Measurements from ENCODE around the gene NAALADL2.

The NAALADL2 gene

DNA sequence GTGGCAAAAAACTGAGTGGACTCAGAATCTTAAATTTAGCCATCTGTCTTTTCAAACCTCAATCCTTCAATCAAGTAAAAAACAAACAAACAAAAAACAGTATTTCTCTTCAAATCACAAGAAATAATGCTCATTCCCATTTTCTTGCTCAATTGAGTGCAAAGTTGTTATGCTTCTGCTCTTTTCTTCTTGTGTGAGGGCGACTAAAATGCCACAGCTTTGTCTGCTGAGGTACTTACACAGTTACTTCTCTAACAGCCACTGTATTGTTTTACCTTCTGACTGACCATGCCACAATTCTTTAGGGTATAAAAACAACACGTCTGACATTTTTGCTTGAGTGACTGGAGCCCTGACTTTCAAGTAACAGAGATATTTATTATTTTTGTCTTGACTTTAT lies 617.4 kb downstream of the NAALADL2 start:
- ChIA-PET POLR2A (no interaction called here), CTCF (interaction anchor here (1.7 kb wide), 1 partner anchor 20 kb away, joined by 6 read pairs; no protein-coding TSS in a partner anchor)
- TF ChIP-seq, protein P1, sequence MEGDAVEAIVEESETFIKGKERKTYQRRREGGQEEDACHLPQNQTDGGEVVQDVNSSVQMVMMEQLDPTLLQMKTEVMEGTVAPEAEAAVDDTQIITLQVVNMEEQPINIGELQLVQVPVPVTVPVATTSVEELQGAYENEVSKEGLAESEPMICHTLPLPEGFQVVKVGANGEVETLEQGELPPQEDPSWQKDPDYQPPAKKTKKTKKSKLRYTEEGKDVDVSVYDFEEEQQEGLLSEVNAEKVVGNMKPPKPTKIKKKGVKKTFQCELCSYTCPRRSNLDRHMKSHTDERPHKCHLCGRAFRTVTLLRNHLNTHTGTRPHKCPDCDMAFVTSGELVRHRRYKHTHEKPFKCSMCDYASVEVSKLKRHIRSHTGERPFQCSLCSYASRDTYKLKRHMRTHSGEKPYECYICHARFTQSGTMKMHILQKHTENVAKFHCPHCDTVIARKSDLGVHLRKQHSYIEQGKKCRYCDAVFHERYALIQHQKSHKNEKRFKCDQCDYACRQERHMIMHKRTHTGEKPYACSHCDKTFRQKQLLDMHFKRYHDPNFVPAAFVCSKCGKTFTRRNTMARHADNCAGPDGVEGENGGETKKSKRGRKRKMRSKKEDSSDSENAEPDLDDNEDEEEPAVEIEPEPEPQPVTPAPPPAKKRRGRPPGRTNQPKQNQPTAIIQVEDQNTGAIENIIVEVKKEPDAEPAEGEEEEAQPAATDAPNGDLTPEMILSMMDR (IDR thresholded peaks at IDR 0.05; ENCODE audit: control extremely low read depth, extremely low read depth, low read depth, missing control alignments) = no peak
- DNase-seq (ENCODE audit: extremely low spot score) = no peak

DNA sequence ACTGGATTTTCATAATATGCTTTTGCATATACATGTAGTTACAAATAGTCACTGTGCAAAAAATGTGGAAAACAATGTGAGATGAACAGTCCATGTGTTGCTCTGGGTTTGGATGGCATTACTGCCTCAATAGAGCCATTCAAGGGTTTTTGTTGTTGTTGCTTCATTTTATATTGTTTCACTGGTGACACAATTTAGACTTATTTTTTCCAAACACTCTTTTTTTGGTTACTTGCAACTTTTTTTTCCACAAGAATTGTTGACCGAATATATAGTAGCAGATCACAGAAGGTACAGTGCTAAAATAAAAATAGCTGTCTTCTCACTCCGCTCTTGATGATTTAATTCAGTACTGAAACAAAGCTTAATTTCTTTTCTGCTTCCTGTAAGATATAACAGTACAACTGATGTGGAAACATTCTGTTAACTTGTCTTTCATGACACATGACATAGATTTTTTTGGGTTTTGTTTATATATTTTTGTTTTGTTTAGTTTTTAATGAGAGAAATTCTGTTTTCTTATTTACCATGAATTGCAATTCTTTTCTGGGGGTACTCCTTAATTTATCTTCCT lies 618.6 kb downstream of the NAALADL2 start:
- TF ChIP-seq, protein P1 (IDR thresholded peaks at IDR 0.05; ENCODE audit: control extremely low read depth, extremely low read depth, low read depth, missing control alignments) = no peak
- ChIA-PET POLR2A (no interaction called here), CTCF (interaction anchor here (1.0 kb wide), 1 partner anchor 13 kb away, joined by 3 read pairs; no protein-coding TSS in a partner anchor)
- DNase-seq (ENCODE audit: extremely low spot score) = peak; percentile 12

DNA sequence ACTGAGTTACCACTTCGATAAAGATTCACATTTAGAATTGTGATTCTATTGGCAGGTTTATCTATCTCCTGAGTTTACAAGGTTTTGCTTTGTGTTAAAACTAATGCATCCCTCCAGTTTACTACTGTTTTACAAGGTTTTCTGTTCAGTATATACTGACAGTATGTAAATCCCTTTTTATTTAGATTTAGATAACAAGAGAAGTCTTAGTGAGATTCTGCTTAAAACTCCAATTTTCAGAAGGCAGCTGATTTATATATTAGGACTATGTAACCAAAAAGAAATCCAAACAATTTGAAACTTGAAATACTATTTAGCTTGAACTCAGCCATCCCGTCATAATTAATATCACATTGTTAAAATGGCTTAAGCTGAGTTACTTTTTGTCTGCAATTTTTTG lies 619.2 kb downstream of the NAALADL2 start:
- ChIA-PET CTCF (interaction anchor here (1.0 kb wide), 1 partner anchor 13 kb away, joined by 3 read pairs; no protein-coding TSS in a partner anchor), POLR2A (no interaction called here)
- no peak for DNase-seq (ENCODE audit: extremely low spot score)
- TF ChIP-seq, protein P1 (IDR thresholded peaks at IDR 0.05; ENCODE audit: control extremely low read depth, extremely low read depth, low read depth, missing control alignments) = no peak

DNA sequence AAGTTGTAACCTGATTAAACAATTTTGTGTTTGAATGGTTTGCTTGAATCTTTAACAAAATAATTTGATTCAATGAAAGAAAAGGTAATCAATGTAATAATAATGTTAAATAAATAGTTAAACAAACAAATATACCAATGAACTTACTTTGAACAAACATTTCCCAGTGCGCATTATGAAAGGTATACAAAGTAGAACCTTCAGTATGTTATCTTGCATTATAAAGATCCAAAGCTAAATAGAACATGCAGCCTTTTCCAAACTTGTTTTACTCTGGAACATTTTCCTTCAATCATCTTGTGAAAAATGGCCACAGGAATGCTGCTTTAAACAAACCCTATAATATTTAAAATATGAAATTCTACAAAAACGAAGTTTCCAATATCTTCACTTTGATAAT lies 620.0 kb downstream of the NAALADL2 start:
- ChIA-PET CTCF (interaction anchor here (2.7 kb wide), 1 partner anchor 12 kb away, joined by 7 read pairs; no protein-coding TSS in a partner anchor), POLR2A (no interaction called here)
- TF ChIP-seq, protein P1 (IDR thresholded peaks at IDR 0.05; ENCODE audit: control extremely low read depth, extremely low read depth, low read depth, missing control alignments) = no peak
- DNase-seq (ENCODE audit: extremely low spot score) = no peak

DNA sequence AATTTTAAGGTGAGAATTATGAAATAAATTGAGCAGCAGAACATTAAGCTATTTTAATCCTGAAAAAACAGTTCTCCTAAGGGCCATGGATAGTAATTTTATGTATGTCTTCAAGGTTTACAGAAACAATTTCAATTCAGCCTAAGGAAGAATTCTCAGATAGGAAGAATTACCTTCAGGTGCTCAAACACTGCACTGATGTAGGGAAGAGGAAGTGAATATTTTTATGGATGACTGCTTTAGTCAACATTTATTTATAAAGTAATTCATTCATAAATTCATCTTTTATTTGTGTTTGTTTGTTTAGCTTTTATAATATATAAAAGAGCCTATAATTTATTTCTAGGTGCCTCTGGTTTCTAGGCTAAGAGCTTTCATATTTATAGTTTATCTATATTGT lies 620.7 kb downstream of the NAALADL2 start:
- CTCF ChIA-PET = interaction anchor here (1.4 to 2.7 kb wide), 2 partner anchors 12 to 16 kb away, joined by 3 to 7 read pairs; no protein-coding TSS in a partner anchor
- POLR2A ChIA-PET = no interaction called here
- TF ChIP-seq, protein P1 (IDR thresholded peaks at IDR 0.05; ENCODE audit: control extremely low read depth, extremely low read depth, low read depth, missing control alignments) = no peak
- no peak for DNase-seq (ENCODE audit: extremely low spot score)

DNA sequence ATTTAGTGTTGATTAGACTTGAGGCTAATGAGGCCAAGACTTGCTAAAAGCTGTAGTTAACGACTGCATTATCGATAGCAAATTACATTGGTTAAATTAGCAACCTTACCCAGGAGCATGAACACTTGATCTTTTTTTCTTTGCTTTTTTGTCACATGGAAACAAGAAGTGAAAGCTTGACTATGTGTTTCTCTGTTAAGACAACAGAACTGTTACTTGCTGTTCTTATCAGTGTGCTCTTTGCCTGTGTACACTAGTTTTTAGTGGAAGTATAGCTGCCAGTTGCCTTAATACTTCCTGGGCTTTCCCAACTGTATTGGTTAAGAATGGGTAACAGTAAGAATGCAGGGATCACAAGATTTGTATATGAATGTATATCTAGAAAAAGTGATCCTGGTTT lies 625.5 kb downstream of the NAALADL2 start:
- POLR2A ChIA-PET = no interaction called here
- CTCF ChIA-PET = no interaction called here
- TF ChIP-seq, protein P1 (IDR thresholded peaks at IDR 0.05; ENCODE audit: control extremely low read depth, extremely low read depth, low read depth, missing control alignments) = no peak
- DNase-seq (ENCODE audit: extremely low spot score) = no peak

Data from GM10248 (cell line).